B cell (primary cell): ENCODE data around the gene KCNJ6.

ENCODE experiments used
- CTCF ChIP-seq: fragments of 200-600 bp; IDR thresholded peaks from one replicate; pipeline ENCODE4 v1.8.0; 2022; ENCODE audit warnings: antibody characterized with exemption, mild to moderate bottlenecking
- EZH2 ChIP-seq: IDR thresholded peaks from 2 replicates; pipeline ENCODE4 v1.6.1; 2012; ENCODE audit warnings: borderline replicate concordance, low read depth, mild to moderate bottlenecking, moderate library complexity, low read length; ENCODE audit not compliant: insufficient read depth, poor library complexity, severe bottlenecking

DNA sequence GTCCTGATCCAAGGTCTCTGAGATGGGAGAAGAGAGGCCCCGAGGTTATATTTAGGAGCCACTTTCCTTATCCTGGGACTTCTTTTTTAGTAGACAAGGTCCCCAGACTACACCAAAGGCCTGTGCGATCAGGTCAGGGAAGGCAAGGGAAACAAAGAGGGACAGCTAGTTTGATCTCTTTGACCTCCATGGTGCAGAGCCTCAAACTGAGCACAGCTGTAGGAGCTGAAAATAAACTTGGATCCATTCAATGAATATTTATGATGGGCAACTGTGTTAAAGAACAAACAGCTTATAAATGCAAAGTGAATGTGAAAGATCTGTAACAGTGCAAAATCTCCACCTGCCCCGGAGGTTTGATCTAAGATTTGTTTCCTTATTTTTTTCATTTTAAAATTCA lies 293.1 kb downstream of the KCNJ6 start:
- TF ChIP-seq CTCF (no peak), EZH2 (no peak)
